CD8-positive, alpha-beta memory T cell (primary cell): ENCODE data around the gene MRPS25. TPM values are rescaled to one million over a fixed set of nuclear protein-coding genes. Genes with fewer than 3 reads are reported as not detected.

ENCODE experiments used
- CTCF ChIA-PET: fragments of 350-600 bp; sonication (Branson Sonifier 250); formaldehyde crosslinking; loops from one replicate; lab custom pipeline; 2021; ENCODE audit warnings: antibody characterized with exemption; lab: Charles Lee
- POLR2A ChIA-PET: fragments of 350-600 bp; sonication (Branson Sonifier 250); formaldehyde crosslinking; loops from one replicate; lab custom pipeline; 2021; ENCODE audit warnings: antibody characterized with exemption; lab: Charles Lee
- DNase-seq, 5 donors: peaks; one replicate each; pipeline versions ENCODE4 v3.0.0 to v3.0.0-alpha.2; 2020 to 2022; ENCODE audit warnings: mixed read lengths in 1 of 5
- H3K27ac ChIP-seq: one replicate; pipeline ENCODE4 v1.7.0; 2013; ENCODE audit warnings: low read depth, mild to moderate bottlenecking, low read length, moderate library complexity
- H3K27me3 ChIP-seq: 2 replicates; pipeline ENCODE4 v1.7.0; 2013; ENCODE audit warnings: low read length, mild to moderate bottlenecking; ENCODE audit not compliant: insufficient read depth, poor library complexity, severe bottlenecking
- H3K36me3 ChIP-seq: 2 replicates; pipeline ENCODE4 v1.7.0; 2013; ENCODE audit warnings: mild to moderate bottlenecking, low read length, moderate library complexity; ENCODE audit not compliant: insufficient read depth
- H3K4me1 ChIP-seq: 2 replicates; pipeline ENCODE4 v1.7.0; 2013; ENCODE audit warnings: mild to moderate bottlenecking, low read length, moderate library complexity; ENCODE audit not compliant: insufficient read depth
- H3K4me3 ChIP-seq: 2 replicates; pipeline ENCODE4 v1.7.0; 2013; ENCODE audit warnings: mild to moderate bottlenecking, low read length
- H3K9me3 ChIP-seq: 2 replicates; pipeline ENCODE4 v1.7.0; 2013; ENCODE audit warnings: mild to moderate bottlenecking, low read length
- H3K27ac Mint-ChIP-seq, 8 donors: one replicate each; pipeline ENCODE4 v1.8.0; 2020 to 2021; ENCODE audit warnings: mixed read lengths in 8 of 8, mild to moderate bottlenecking in 6 of 8, inconsistent platforms in 3 of 8, moderate library complexity in 3 of 8
- H3K27me3 Mint-ChIP-seq, 2 donors: one replicate each; pipeline ENCODE4 v1.8.0; 2020 to 2021; ENCODE audit warnings: mixed read lengths in 2 of 2, mild to moderate bottlenecking in 1 of 2, moderate library complexity in 1 of 2
- H3K36me3 Mint-ChIP-seq, 3 donors: one replicate each; pipeline ENCODE4 v1.8.0; 2020 to 2021; ENCODE audit warnings: mixed read lengths in 3 of 3, inconsistent platforms in 1 of 3, mild to moderate bottlenecking in 1 of 3
- H3K4me1 Mint-ChIP-seq, 3 donors: one replicate each; pipeline ENCODE4 v1.8.0; 2020 to 2021; ENCODE audit warnings: mixed read lengths in 3 of 3, inconsistent platforms in 1 of 3, mild to moderate bottlenecking in 1 of 3
- H3K4me3 Mint-ChIP-seq, 7 donors: one replicate each; pipeline ENCODE4 v1.8.0; 2020 to 2021; ENCODE audit warnings: mixed read lengths in 7 of 7, mild to moderate bottlenecking in 6 of 7, moderate library complexity in 4 of 7, inconsistent platforms in 2 of 7
- H3K9me3 Mint-ChIP-seq, 5 donors: one replicate each; pipeline ENCODE4 v1.8.0; 2020 to 2022; ENCODE audit warnings: mixed read lengths in 5 of 5, mild to moderate bottlenecking in 3 of 5, moderate library complexity in 2 of 5, inconsistent platforms in 1 of 5
- polyA plus RNA-seq: library from polyadenylated mRNA; unstranded; fragments of 300-500 nt; fragmentation: Illumina TruSeq; gene quantifications from one replicate; pipeline ENCODE4 v1.2.3, GENCODE V29; 2021
- total RNA-seq, 2 experiments: library from RNA; stranded (reverse); gene quantifications; one replicate each; pipeline ENCODE4 v1.2.3, GENCODE V29; 2021

MRPS25 gene
- total and polyA plus RNA-seq, 3 experiments from 2014 or later, result 20.2 to 84.7 (median 82.7) TPM

DNA sequence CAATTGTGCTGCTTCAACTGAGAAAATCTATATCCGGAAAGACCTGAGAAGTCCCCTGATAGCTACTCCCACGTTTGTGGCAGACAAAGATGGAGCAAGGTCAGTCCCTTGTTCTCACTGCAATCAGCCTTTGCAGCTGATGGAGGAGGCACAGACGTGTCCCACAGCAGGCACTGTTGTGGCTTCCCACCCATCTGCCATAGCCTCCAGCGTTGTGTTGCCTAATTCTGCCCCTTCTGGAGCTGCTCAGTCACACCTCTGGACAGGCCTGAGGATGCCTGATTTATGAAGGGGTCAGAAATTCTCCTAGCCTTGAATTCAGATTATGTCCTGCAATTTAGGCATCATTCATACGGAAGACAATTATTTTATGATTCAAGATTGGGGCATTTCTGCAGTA is 41.9 kb downstream of the MRPS25 start:
- no peaks in the 10 kb centered on the region for H3K27me3 ChIP-seq
- H3K4me3 ChIP-seq, result no peak overlapping the region
- Mint-ChIP-seq H3K36me3 (peaks cover 0 to 86% (median 23%) of the 10 kb centered on the region in 3 donors), H3K4me3 (no peak overlapping the region), H3K27me3 (peaks cover 0 to 2% of the 10 kb centered on the region in 2 donors), H3K9me3 (no peaks in the 10 kb centered on the region), H3K4me1 (no peaks in the 10 kb centered on the region), H3K27ac (peak overlapping the region in 1 of 8 donors; percentile 60)
- ChIA-PET CTCF (interaction anchor here (2.0 kb wide), 1 partner anchor 97 kb away, joined by 4 read pairs; no protein-coding TSS in a partner anchor), POLR2A (no interaction called here)
- DNase-seq, result no peak
- H3K27ac ChIP-seq, result no peak overlapping the region
- no peaks in the 10 kb centered on the region for H3K9me3 ChIP-seq
- peaks cover 54% of the 10 kb centered on the region for H3K36me3 ChIP-seq
- no peaks in the 10 kb centered on the region for H3K4me1 ChIP-seq

DNA sequence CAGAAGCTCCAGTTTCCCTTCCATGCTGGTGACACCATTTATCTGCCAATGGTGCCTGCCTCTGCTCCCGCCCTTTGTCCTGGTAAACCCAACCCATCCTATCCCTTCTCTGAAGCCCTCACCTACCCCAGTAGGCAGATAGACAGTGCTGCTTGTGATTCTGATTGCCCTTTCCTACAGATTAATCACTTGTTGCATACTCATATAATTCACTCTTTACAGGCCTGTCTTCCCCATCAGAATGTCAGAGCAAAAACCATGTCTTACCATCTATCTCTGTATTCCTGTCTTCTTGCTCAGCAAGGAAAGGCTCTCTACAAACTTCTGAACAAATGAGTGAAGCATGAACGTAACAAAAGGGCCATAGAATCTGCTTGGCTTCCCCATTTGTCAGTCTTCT is 47.9 kb downstream of the MRPS25 start:
- Histone ChIP-seq H3K27me3 (no peaks in the 10 kb centered on the region), H3K9me3 (no peaks in the 10 kb centered on the region), H3K36me3 (peaks cover 73% of the 10 kb centered on the region), H3K27ac (no peak overlapping the region), H3K4me3 (no peak overlapping the region), H3K4me1 (no peaks in the 10 kb centered on the region)
- DNase-seq, result no peak
- peak overlapping the region in 6 of 8 donors; percentile 0 to 79 (median 30) for H3K27ac Mint-ChIP-seq
- no peaks in the 10 kb centered on the region for H3K9me3 Mint-ChIP-seq
- H3K4me3 Mint-ChIP-seq, result no peak overlapping the region
- peaks cover 16 to 91% (median 37%) of the 10 kb centered on the region in 3 donors for H3K36me3 Mint-ChIP-seq
- ChIA-PET POLR2A (no interaction called here), CTCF (no interaction called here)
- no peaks in the 10 kb centered on the region for H3K27me3 Mint-ChIP-seq
- H3K4me1 Mint-ChIP-seq, result no peaks in the 10 kb centered on the region

DNA sequence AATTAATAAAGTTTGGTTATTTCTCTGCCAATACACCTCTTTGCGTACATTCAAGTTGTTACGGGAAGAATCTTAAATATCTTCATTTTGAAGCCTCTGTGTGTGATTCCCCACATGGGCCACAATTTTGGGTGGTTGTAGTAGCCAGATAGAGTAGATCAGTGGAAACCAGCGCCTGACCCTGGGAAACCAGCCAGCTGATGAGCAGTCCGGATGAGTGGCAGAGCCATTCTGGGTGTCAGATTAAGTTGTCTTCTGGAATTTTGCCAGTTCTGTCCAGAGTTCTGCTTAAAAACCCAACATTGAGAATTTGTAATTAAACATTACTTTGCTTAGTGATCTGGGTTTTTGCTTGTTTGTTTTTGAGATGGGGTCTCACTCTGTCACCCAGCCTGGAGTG is 49.7 kb downstream of the MRPS25 start:
- Mint-ChIP-seq H3K27me3 (no peaks in the 10 kb centered on the region), H3K9me3 (no peaks in the 10 kb centered on the region), H3K27ac (no peak overlapping the region), H3K4me3 (no peak overlapping the region), H3K4me1 (peaks cover 0 to 4% (median 0%) of the 10 kb centered on the region in 3 donors), H3K36me3 (peaks cover 16 to 88% (median 43%) of the 10 kb centered on the region in 3 donors)
- H3K27me3 ChIP-seq, result no peaks in the 10 kb centered on the region
- no peaks in the 10 kb centered on the region for H3K4me1 ChIP-seq
- peaks cover 71% of the 10 kb centered on the region for H3K36me3 ChIP-seq
- no peak for DNase-seq
- H3K4me3 ChIP-seq, result no peak overlapping the region
- no peak overlapping the region for H3K27ac ChIP-seq
- no peaks in the 10 kb centered on the region for H3K9me3 ChIP-seq
- CTCF ChIA-PET, result interaction anchor here (1.1 kb wide), 1 partner anchor 342 kb away, joined by 3 read pairs; no protein-coding TSS in a partner anchor
- POLR2A ChIA-PET, result interaction anchor here (0.5 kb wide), 1 partner anchor 10 kb away, joined by 7 read pairs; no protein-coding TSS in a partner anchor

DNA sequence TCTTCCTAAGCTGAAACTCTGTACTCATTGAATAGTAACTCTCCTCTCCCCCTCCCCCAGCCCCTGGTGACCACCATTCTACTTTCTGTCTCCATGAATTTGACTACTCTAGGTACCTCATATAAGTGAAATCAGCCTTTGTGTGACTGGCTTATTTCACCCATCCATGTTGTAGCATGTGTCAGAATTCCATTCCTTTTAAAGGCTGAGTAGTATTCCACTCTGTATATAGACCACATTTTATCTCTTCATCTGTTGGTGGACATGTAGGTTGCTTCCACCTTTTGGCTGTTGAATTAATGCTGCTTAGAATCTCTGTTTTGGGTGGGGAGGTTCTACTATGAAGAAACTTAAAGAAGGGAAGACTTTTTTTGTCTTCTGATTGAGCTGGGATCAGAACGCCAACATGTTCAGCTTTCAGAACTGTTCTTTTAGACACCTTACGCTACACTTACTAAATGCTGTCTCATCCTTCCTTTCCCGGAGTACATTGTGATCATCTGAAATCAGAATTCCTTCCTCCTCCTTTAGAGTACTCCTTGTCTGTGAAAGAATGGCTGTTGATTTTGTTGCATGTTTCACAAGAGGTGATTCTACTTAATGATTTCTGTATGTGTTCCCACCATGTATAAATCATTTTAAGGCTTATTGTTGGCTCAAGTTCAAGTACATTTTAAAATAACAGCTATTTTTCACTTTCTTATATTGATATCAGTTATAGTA is 50.3 kb downstream of the MRPS25 start:
- Mint-ChIP-seq H3K27me3 (no peaks in the 10 kb centered on the region), H3K9me3 (no peaks in the 10 kb centered on the region), H3K36me3 (peaks cover 16 to 85% (median 45%) of the 10 kb centered on the region in 3 donors), H3K4me1 (peaks cover 0 to 4% (median 4%) of the 10 kb centered on the region in 3 donors), H3K27ac (no peak overlapping the region), H3K4me3 (no peak overlapping the region)
- DNase-seq, result no peak
- no peak overlapping the region for H3K27ac ChIP-seq
- ChIA-PET CTCF (interaction anchor here (1.1 kb wide), 1 partner anchor 341 kb away, joined by 3 read pairs; no protein-coding TSS in a partner anchor), POLR2A (interaction anchor here (0.5 kb wide), 1 partner anchor 10 kb away, joined by 7 read pairs; no protein-coding TSS in a partner anchor)
- no peak overlapping the region for H3K4me3 ChIP-seq
- no peaks in the 10 kb centered on the region for H3K4me1 ChIP-seq
- no peaks in the 10 kb centered on the region for H3K9me3 ChIP-seq
- peaks cover 69% of the 10 kb centered on the region for H3K36me3 ChIP-seq
- no peaks in the 10 kb centered on the region for H3K27me3 ChIP-seq

DNA sequence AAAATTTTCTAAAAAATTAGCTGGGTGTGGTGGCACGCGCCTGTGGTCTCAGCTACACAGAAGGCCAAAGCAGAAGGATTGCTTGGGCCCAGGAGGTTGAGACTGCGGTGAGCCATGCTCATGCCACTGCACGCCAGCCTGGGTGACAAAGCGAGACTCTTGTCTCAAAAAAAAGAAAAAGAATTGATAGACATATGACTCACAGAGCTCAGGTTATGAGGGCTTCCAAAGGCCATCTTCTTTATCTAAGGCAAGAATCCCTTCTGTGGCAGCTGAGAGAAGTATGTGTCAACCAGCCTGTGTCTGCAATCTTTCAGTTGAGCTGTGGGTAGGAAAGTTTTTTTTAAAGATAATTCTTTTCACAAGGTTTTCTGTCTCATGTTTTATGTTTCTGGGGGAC is 53.9 kb downstream of the MRPS25 start:
- no peak for DNase-seq
- Histone ChIP-seq H3K36me3 (peaks cover 61% of the 10 kb centered on the region), H3K27ac (no peak overlapping the region), H3K4me1 (no peaks in the 10 kb centered on the region), H3K27me3 (no peaks in the 10 kb centered on the region), H3K4me3 (no peak overlapping the region), H3K9me3 (no peaks in the 10 kb centered on the region)
- Mint-ChIP-seq H3K36me3 (peaks cover 7 to 81% (median 39%) of the 10 kb centered on the region in 3 donors), H3K4me3 (no peak overlapping the region), H3K27me3 (no peaks in the 10 kb centered on the region), H3K27ac (peak overlapping the region in 3 of 8 donors; percentile 6 to 72 (median 58)), H3K4me1 (peaks cover 0 to 13% (median 9%) of the 10 kb centered on the region in 3 donors), H3K9me3 (no peaks in the 10 kb centered on the region)
- CTCF ChIA-PET, result interaction anchor here (1.0 kb wide), 1 partner anchor 98 kb away, joined by 3 read pairs; no protein-coding TSS in a partner anchor
- POLR2A ChIA-PET, result no interaction called here

DNA sequence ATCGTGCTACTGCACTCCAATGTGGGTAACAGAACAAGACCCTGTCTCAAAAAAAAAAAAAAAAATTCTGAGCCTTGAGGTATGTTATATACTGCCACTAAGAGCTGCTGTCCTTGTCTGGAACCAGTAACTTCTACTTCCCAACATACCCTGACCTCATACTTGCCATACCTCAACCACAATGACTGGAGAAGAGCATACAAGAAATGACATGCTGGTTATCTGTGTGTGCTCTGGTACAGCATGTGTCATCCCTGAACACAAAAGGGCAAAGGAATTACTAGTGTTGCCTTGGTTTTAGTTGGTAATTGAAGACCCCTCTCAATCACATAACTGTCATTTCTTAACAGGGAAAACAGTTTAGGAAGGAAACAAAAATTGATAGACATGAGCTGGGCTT is 54.5 kb downstream of the MRPS25 start:
- Histone ChIP-seq H3K36me3 (peaks cover 57% of the 10 kb centered on the region), H3K4me1 (no peaks in the 10 kb centered on the region), H3K27ac (no peak overlapping the region), H3K9me3 (no peaks in the 10 kb centered on the region), H3K4me3 (no peak overlapping the region), H3K27me3 (no peaks in the 10 kb centered on the region)
- POLR2A ChIA-PET, result no interaction called here
- Mint-ChIP-seq H3K4me3 (no peak overlapping the region), H3K9me3 (no peaks in the 10 kb centered on the region), H3K36me3 (peaks cover 5 to 79% (median 36%) of the 10 kb centered on the region in 3 donors), H3K27me3 (no peaks in the 10 kb centered on the region), H3K4me1 (peaks cover 0 to 13% (median 9%) of the 10 kb centered on the region in 3 donors), H3K27ac (peak overlapping the region in 2 of 8 donors; percentile 8 to 72)
- no peak for DNase-seq
- CTCF ChIA-PET, result interaction anchor here (1.0 kb wide), 1 partner anchor 98 kb away, joined by 3 read pairs; no protein-coding TSS in a partner anchor

DNA sequence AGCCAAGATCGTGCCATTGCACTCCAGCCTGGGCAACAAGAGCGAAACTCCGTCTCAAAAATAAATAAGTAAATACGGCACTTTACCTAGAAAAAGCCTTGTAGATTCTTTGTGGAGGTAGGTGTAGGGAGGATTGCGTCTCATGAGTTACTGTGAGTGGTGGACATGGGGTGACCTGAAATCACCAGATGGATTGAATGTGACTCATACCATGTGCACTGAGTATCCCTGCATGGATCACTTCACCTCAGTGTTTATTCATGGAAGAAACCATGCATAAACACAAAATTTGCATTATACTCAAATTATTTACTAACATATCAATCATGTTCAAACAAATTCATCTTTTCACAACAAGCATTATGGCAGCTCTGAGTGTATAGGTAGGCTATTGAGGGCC is 55.9 kb downstream of the MRPS25 start:
- DNase-seq, result no peak
- Histone ChIP-seq H3K4me1 (no peaks in the 10 kb centered on the region), H3K9me3 (no peaks in the 10 kb centered on the region), H3K4me3 (no peak overlapping the region), H3K27me3 (no peaks in the 10 kb centered on the region), H3K27ac (no peak overlapping the region), H3K36me3 (peaks cover 44% of the 10 kb centered on the region)
- peak overlapping the region in 1 of 8 donors; percentile 13 for H3K27ac Mint-ChIP-seq
- H3K4me1 Mint-ChIP-seq, result peaks cover 0 to 13% (median 9%) of the 10 kb centered on the region in 3 donors
- H3K9me3 Mint-ChIP-seq, result no peaks in the 10 kb centered on the region
- no peaks in the 10 kb centered on the region for H3K27me3 Mint-ChIP-seq
- ChIA-PET POLR2A (no interaction called here), CTCF (no interaction called here)
- peaks cover 9 to 75% (median 28%) of the 10 kb centered on the region in 3 donors for H3K36me3 Mint-ChIP-seq
- no peak overlapping the region for H3K4me3 Mint-ChIP-seq

DNA sequence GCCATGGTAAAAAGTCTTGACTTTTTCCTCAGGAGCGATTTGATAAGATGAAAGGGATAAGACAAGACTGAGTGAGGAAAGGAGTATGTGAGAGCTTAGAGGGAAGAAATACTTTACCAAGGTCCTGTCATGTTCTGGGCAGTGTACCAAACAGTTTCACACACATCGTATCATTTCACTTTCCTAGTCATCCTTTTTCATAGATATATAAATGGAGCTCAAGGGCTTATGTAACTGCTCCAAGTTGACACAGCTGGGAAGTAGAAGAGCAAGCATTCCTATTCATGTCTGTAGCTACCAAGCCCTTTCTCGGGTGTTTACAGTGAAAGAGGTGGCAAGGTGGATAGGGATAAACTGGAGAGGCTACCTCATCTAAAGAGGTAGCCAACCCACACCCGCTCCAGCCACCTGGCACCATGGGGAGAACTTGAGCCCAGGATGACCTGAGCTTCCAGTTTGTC is 57.4 kb downstream of the MRPS25 start:
- Mint-ChIP-seq H3K4me1 (peaks cover 9 to 23% (median 18%) of the 10 kb centered on the region in 3 donors), H3K9me3 (no peaks in the 10 kb centered on the region), H3K27me3 (no peaks in the 10 kb centered on the region), H3K27ac (no peak overlapping the region), H3K36me3 (peaks cover 14 to 71% (median 28%) of the 10 kb centered on the region in 3 donors), H3K4me3 (no peak overlapping the region)
- no peak for DNase-seq
- Histone ChIP-seq H3K36me3 (peaks cover 35% of the 10 kb centered on the region), H3K27me3 (no peaks in the 10 kb centered on the region), H3K9me3 (no peaks in the 10 kb centered on the region), H3K4me1 (no peaks in the 10 kb centered on the region), H3K4me3 (no peak overlapping the region), H3K27ac (no peak overlapping the region)
- ChIA-PET POLR2A (no interaction called here), CTCF (no interaction called here)
